ENCODE data around the gene CHMP4B.

Gene CHMP4B

DNA sequence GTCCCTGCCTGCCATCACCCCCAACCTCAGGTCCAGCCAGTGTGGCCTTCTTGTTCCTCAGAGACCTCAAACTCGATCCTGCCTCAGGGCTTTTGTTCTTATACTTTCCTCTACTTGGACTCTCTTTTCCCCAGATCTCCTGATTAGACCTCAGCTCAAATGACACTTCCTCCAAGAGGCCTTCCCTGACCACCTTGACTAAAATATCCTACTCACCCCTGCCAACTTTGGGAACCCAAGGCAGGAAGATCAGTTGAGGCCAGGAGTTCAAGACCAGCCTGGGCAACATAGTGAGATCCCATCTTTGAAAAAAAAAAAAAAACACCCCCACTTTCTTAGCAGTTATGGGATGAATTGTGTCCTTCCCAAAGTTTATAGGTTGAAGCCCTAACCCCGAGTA is 73.5 kb downstream of the CHMP4B start:
- in situ Hi-C loops (cut with HindIII; ENCODE audit: low pct_ligation_motif_present, low sequenced_read_pairs) = no loop called here
- no peaks in the 10 kb centered on the region for H3K36me3 ChIP-seq (replicated peaks)
- no peaks in the 10 kb centered on the region for H3K27me3 ChIP-seq (replicated peaks)
- TF ChIP-seq, protein P1, sequence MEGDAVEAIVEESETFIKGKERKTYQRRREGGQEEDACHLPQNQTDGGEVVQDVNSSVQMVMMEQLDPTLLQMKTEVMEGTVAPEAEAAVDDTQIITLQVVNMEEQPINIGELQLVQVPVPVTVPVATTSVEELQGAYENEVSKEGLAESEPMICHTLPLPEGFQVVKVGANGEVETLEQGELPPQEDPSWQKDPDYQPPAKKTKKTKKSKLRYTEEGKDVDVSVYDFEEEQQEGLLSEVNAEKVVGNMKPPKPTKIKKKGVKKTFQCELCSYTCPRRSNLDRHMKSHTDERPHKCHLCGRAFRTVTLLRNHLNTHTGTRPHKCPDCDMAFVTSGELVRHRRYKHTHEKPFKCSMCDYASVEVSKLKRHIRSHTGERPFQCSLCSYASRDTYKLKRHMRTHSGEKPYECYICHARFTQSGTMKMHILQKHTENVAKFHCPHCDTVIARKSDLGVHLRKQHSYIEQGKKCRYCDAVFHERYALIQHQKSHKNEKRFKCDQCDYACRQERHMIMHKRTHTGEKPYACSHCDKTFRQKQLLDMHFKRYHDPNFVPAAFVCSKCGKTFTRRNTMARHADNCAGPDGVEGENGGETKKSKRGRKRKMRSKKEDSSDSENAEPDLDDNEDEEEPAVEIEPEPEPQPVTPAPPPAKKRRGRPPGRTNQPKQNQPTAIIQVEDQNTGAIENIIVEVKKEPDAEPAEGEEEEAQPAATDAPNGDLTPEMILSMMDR (IDR thresholded peaks at IDR 0.05; ENCODE audit: low read depth, low read length, missing control alignments) = no peak
- no peak overlapping the region for H3K27ac ChIP-seq
- no peak overlapping the region for H3K4me3 ChIP-seq (ENCODE audit: low read depth, low read length)
- DNase-seq = no peak

DNA sequence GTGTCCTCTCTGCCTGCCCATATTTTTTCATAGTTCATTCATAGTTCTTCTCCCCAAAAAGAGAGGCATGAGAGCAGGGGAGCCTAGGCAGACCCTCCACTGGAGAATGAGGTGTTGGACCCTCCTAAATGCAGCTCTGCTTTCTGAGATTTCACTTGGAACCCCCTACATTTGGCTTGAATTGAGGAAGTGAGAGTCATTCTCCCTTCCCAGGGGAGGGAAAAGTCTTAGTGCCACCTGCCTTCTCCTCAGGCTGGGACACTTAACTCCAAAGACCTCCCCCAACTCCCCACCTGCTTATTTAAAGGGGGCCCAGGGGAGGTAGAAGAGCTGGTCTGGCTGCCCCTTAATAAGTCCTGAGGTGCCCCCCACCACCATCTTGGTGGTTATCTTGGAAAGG is 78.2 kb downstream of the CHMP4B start:
- TF ChIP-seq, protein P1 (IDR thresholded peaks at IDR 0.05; ENCODE audit: low read depth, low read length, missing control alignments) = no peak
- DNase-seq = no peak
- Histone ChIP-seq H3K27me3 (replicated peaks) (no peaks in the 10 kb centered on the region), H3K27ac (no peak overlapping the region), H3K4me3 (ENCODE audit: low read depth, low read length) (no peak overlapping the region), H3K36me3 (replicated peaks) (no peaks in the 10 kb centered on the region)
- in situ Hi-C loops (cut with HindIII; ENCODE audit: low pct_ligation_motif_present, low sequenced_read_pairs) = no loop called here

DNA sequence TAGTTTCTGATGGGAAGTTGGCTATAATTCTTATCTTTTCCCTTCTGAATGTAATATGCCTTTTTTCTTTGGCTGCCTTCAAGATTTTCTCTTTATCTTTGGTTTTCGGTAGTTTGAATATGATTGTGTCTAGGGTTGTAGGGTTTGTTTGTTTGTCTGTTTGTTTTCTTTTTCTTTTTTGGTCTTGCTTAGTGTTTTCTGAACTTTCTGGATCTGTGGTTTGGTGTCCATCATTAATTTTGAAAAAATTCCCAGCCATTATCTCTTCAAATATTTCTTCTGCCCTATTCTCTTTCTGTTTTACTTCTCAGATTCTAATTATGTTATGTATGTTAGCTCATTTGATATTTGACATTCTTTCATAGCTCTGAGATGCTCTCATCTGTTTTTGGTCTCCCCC is 79.4 kb downstream of the CHMP4B start:
- TF ChIP-seq, protein P1 (IDR thresholded peaks at IDR 0.05; ENCODE audit: low read depth, low read length, missing control alignments) = no peak
- Histone ChIP-seq H3K27ac (no peak overlapping the region), H3K36me3 (replicated peaks) (no peaks in the 10 kb centered on the region), H3K27me3 (replicated peaks) (no peaks in the 10 kb centered on the region), H3K4me3 (ENCODE audit: low read depth, low read length) (no peak overlapping the region)
- in situ Hi-C loops (cut with HindIII; ENCODE audit: low pct_ligation_motif_present, low sequenced_read_pairs) = no loop called here
- no peak for DNase-seq

DNA sequence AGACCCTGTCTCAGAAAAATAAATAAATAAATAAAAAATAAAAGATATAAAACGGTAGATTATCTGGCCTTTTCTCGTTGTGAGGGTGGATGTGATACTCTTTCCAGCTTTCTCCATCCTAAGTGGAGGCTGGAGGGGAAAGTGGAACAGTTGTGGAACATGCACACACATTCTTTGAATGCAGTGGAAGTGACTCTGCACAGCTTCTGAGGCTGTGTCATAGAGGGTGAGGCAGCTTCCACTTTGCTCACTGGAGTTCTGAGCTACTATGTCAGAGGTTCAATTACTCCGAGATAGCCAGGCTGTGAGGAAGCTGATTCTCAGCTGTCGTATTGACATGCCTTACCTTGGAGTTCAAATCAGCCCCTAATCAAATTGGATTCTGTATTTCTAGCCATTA is 82.2 kb downstream of the CHMP4B start:
- TF ChIP-seq, protein P1 (IDR thresholded peaks at IDR 0.05; ENCODE audit: low read depth, low read length, missing control alignments) = no peak
- no peaks in the 10 kb centered on the region for H3K27me3 ChIP-seq (replicated peaks)
- H3K36me3 ChIP-seq (replicated peaks) = no peaks in the 10 kb centered on the region
- no peak overlapping the region for H3K4me3 ChIP-seq (ENCODE audit: low read depth, low read length)
- in situ Hi-C loops (cut with HindIII; ENCODE audit: low pct_ligation_motif_present, low sequenced_read_pairs) = no loop called here
- no peak overlapping the region for H3K27ac ChIP-seq
- peak; percentile 79 for DNase-seq

DNA sequence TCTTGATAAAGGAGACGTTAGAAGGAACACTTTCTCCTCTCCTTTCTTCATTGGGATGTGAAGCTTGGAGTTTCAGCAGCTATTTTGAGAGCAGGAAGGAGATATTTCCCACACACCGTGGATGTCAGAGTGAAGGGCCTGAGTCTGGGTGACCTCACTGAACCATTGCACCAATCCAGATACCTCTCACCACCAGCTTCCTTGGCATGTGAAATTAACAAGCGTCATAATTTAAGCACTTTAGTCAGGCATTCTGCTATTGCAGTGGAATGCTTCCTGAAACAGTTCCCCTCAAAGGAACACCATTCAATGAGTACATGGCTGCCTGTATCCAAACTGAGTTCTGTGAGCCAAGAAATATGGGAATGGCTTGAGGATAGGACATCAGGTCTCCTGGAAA is 83.7 kb downstream of the CHMP4B start:
- no peak for DNase-seq

DNA sequence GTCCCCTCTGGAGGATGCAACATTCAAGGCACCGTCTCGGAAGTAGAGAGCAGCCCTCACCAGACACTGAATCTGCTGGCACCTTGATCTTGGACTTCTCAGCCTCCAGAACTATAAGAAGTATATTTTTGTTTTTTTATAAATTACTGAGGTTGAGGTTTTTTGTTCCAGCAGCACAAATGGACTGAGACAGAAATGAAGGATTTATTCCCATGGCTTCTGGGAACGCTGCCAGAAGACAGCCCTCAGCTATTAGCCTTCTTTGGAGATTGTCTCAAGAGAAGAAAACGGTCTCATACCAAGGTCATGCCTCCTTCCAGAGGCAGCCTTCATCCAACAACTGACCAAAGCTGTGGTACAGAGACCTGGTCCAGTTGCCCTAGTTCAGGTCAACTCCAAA is 85.4 kb downstream of the CHMP4B start:
- Histone ChIP-seq H3K27ac (no peak overlapping the region), H3K27me3 (replicated peaks) (no peaks in the 10 kb centered on the region), H3K36me3 (replicated peaks) (no peaks in the 10 kb centered on the region), H3K4me3 (ENCODE audit: low read depth, low read length) (no peak overlapping the region)
- TF ChIP-seq, protein P1 (IDR thresholded peaks at IDR 0.05; ENCODE audit: low read depth, low read length, missing control alignments) = no peak
- peak; percentile 42 for DNase-seq
- in situ Hi-C loops (cut with HindIII; ENCODE audit: low pct_ligation_motif_present, low sequenced_read_pairs) = no loop called here

More for the DNA sequence above, 83.7 kb downstream of the CHMP4B start:
- TF ChIP-seq, protein P1 (IDR thresholded peaks at IDR 0.05; ENCODE audit: low read depth, low read length, missing control alignments) = no peak
- no peak overlapping the region for H3K4me3 ChIP-seq (ENCODE audit: low read depth, low read length)
- in situ Hi-C loops (cut with HindIII; ENCODE audit: low pct_ligation_motif_present, low sequenced_read_pairs) = no loop called here
- no peaks in the 10 kb centered on the region for H3K36me3 ChIP-seq (replicated peaks)
- H3K27ac ChIP-seq = no peak overlapping the region
- H3K27me3 ChIP-seq (replicated peaks) = no peaks in the 10 kb centered on the region
